WTC11 (cell line): ENCODE results near the gene COX14. TPM values are rescaled to one million over a fixed set of nuclear protein-coding genes. Genes with fewer than 3 reads are reported as not detected.

Experiments
- ATAC-seq: fragments of 200-7000 bp; cut with Tn5 transposase; 2 replicates; pipeline ENCODE4 v1.10.0; 2021; ENCODE audit warnings: mild to moderate bottlenecking, moderate library complexity
- CTCF ChIA-PET: fragments of 300-600 bp; sonication (Branson Sonifier 250); formaldehyde crosslinking; loops from one replicate; lab custom pipeline; 2021; ENCODE audit warnings: antibody characterized with exemption; lab: Charles Lee
- POLR2A ChIA-PET: fragments of 350-600 bp; sonication (Branson Sonifier 250); formaldehyde crosslinking; loops from one replicate; lab custom pipeline; 2021; ENCODE audit warnings: antibody characterized with exemption; lab: Charles Lee
- DNase-seq: peaks from one replicate; pipeline ENCODE4 v3.0.0; 2021; ENCODE audit warnings: low spot score
- H3K27ac Mint-ChIP-seq: 2 replicates; pipeline ENCODE4 v1.8.0; 2021; ENCODE audit warnings: mixed read lengths
- H3K27me3 Mint-ChIP-seq: 2 replicates; pipeline ENCODE4 v1.8.0; 2021; ENCODE audit warnings: low read depth, mild to moderate bottlenecking, moderate library complexity, mixed read lengths
- H3K36me3 Mint-ChIP-seq: 2 replicates; pipeline ENCODE4 v1.8.0; 2021; ENCODE audit warnings: mixed read lengths
- H3K4me1 Mint-ChIP-seq: 2 replicates; pipeline ENCODE4 v1.8.0; 2022; ENCODE audit warnings: mixed read lengths
- H3K4me3 Mint-ChIP-seq: 2 replicates; pipeline ENCODE4 v1.8.0; 2021; ENCODE audit warnings: mild to moderate bottlenecking, moderate library complexity, mixed read lengths
- H3K9me3 Mint-ChIP-seq: 2 replicates; pipeline ENCODE4 v1.8.0; 2021; ENCODE audit warnings: mixed read lengths
- CREB1 ChIP-seq: sonication (generic); formaldehyde crosslinking; IDR thresholded peaks from 2 replicates; pipeline ENCODE4 v1.8.0; 2023; ENCODE audit warnings: mild to moderate bottlenecking, missing genetic modification reagents
- ETV6 ChIP-seq: sonication (generic); formaldehyde crosslinking; IDR thresholded peaks from 2 replicates; pipeline ENCODE4 v1.8.1; 2022; ENCODE audit warnings: mild to moderate bottlenecking, missing genetic modification reagents
- GABPB1 ChIP-seq: sonication (generic); formaldehyde crosslinking; IDR thresholded peaks from 2 replicates; pipeline ENCODE4 v1.8.1; 2023; ENCODE audit warnings: mild to moderate bottlenecking, missing genetic modification reagents
- GTF2I ChIP-seq: fragments of 250-450 bp; sonication (Bioruptor Pico); conservative IDR thresholded peaks from 2 replicates; pipeline ENCODE4 v1.4.0; 2021; ENCODE audit warnings: mild to moderate bottlenecking
- JAZF1 ChIP-seq: fragments of 250-450 bp; sonication (Bioruptor Pico); IDR thresholded peaks from 2 replicates; pipeline ENCODE4 v1.9.0; 2021; ENCODE audit warnings: moderate library complexity, mild to moderate bottlenecking, inconsistent platforms
- KAT7 ChIP-seq: sonication (generic); formaldehyde crosslinking; IDR thresholded peaks from 2 replicates; pipeline ENCODE4 v1.8.1; 2023; ENCODE audit warnings: missing genetic modification reagents, mild to moderate bottlenecking, borderline replicate concordance
- NFE2L1 ChIP-seq: sonication (generic); formaldehyde crosslinking; IDR thresholded peaks from 2 replicates; pipeline ENCODE4 v1.8.1; 2023; ENCODE audit warnings: missing genetic modification reagents
- ZNF121 ChIP-seq: sonication (generic); formaldehyde crosslinking; IDR thresholded peaks from 2 replicates; pipeline ENCODE4 v1.8.0; 2023; ENCODE audit warnings: missing genetic modification reagents
- ZNF423 ChIP-seq: fragments of 250-450 bp; sonication (Bioruptor Pico); IDR thresholded peaks from 2 replicates; pipeline ENCODE4 v2.1.2; 2022; ENCODE audit warnings: mild to moderate bottlenecking, moderate library complexity
- total RNA-seq: library from RNA; stranded (reverse); gene quantifications from 3 replicates; pipeline ENCODE4 v1.2.3, GENCODE V29; 2021
- TF ChIP-seq, protein P1 (sequence below): sonication (generic); formaldehyde crosslinking; IDR thresholded peaks from 2 replicates; pipeline ENCODE4 v1.8.1; 2022; ENCODE audit warnings: mild to moderate bottlenecking, moderate library complexity, missing genetic modification reagents
- TF ChIP-seq, protein P2 (sequence below): sonication (generic); formaldehyde crosslinking; IDR thresholded peaks from 2 replicates; pipeline ENCODE4 v1.8.0; 2022; ENCODE audit warnings: missing genetic modification reagents
- TF ChIP-seq, protein P3 (sequence below): sonication (generic); formaldehyde crosslinking; IDR thresholded peaks from 2 replicates; pipeline ENCODE4 v1.8.0; 2022; ENCODE audit warnings: mild to moderate bottlenecking, missing genetic modification reagents
- TF ChIP-seq, protein P4 (sequence below): sonication (generic); formaldehyde crosslinking; IDR thresholded peaks from 2 replicates; pipeline ENCODE4 v1.8.1; 2023; ENCODE audit warnings: mild to moderate bottlenecking, missing genetic modification reagents
- TF ChIP-seq, protein P5 (sequence below): sonication (generic); formaldehyde crosslinking; IDR thresholded peaks from 2 replicates; pipeline ENCODE4 v1.8.0; 2022; ENCODE audit warnings: mild to moderate bottlenecking, missing genetic modification reagents
- TF ChIP-seq, protein P6 (sequence below): fragments of 250-450 bp; sonication (Bioruptor Pico); IDR thresholded peaks from 2 replicates; pipeline ENCODE4 v1.9.0; 2021; ENCODE audit warnings: mild to moderate bottlenecking, borderline replicate concordance
- TF ChIP-seq, protein P7 (sequence below): sonication (generic); formaldehyde crosslinking; IDR thresholded peaks from 2 replicates; pipeline ENCODE4 v1.8.0; 2022; ENCODE audit warnings: mild to moderate bottlenecking, missing genetic modification reagents
- TF ChIP-seq, protein P8 (sequence below): fragments of 250-450 bp; sonication (Bioruptor Pico); conservative IDR thresholded peaks from 2 replicates; pipeline ENCODE4 v1.9.0; 2021; ENCODE audit warnings: mild to moderate bottlenecking

Gene COX14
- total RNA-seq, 1 experiment from 2014 or later: 41.4 TPM

DNA sequence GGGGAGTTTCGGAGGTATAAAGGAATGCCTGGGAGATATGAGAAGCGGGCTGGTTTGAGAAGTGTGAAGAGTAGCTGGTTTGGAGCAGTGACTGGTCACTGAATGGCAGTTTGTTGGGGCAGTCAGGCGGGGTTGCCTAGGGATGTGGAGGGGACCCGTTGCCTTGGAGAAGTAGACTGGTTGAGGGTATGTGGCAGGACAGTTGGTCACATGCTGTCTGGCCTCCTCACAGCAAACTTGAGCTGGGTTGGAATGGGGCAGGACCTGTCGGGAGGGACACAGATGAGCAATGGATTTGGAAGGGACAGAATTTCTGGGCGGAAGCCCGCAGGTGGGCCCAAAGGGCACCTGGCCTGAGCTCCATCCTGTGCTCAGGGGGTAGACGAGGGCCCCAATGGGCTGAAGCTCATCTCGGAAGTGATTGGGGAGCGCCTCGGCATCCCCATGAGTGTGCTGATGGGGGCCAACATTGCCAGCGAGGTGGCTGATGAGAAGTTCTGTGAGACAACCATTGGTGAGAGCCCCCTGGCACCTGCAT is 6.1 kb upstream of the COX14 start:
- DNase-seq: no peak
- peaks cover 6% of the 10 kb centered on the region; the same call in 1 of the 2 replicates for H3K36me3 Mint-ChIP-seq
- H3K27ac Mint-ChIP-seq: no peak overlapping the region
- H3K4me1 Mint-ChIP-seq: peaks cover 38% of the 10 kb centered on the region
- no peaks in the 10 kb centered on the region for H3K27me3 Mint-ChIP-seq
- no peak overlapping the region for H3K4me3 Mint-ChIP-seq
- ATAC-seq: no peak
- TF ChIP-seq, protein P1, sequence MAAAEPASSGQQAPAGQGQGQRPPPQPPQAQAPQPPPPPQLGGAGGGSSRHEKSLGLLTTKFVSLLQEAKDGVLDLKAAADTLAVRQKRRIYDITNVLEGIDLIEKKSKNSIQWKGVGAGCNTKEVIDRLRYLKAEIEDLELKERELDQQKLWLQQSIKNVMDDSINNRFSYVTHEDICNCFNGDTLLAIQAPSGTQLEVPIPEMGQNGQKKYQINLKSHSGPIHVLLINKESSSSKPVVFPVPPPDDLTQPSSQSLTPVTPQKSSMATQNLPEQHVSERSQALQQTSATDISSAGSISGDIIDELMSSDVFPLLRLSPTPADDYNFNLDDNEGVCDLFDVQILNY (CRISPR knock-in tag): no peak
- TF ChIP-seq, protein P2, sequence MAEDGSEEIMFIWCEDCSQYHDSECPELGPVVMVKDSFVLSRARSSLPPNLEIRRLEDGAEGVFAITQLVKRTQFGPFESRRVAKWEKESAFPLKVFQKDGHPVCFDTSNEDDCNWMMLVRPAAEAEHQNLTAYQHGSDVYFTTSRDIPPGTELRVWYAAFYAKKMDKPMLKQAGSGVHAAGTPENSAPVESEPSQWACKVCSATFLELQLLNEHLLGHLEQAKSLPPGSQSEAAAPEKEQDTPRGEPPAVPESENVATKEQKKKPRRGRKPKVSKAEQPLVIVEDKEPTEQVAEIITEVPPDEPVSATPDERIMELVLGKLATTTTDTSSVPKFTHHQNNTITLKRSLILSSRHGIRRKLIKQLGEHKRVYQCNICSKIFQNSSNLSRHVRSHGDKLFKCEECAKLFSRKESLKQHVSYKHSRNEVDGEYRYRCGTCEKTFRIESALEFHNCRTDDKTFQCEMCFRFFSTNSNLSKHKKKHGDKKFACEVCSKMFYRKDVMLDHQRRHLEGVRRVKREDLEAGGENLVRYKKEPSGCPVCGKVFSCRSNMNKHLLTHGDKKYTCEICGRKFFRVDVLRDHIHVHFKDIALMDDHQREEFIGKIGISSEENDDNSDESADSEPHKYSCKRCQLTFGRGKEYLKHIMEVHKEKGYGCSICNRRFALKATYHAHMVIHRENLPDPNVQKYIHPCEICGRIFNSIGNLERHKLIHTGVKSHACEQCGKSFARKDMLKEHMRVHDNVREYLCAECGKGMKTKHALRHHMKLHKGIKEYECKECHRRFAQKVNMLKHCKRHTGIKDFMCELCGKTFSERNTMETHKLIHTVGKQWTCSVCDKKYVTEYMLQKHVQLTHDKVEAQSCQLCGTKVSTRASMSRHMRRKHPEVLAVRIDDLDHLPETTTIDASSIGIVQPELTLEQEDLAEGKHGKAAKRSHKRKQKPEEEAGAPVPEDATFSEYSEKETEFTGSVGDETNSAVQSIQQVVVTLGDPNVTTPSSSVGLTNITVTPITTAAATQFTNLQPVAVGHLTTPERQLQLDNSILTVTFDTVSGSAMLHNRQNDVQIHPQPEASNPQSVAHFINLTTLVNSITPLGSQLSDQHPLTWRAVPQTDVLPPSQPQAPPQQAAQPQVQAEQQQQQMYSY (CRISPR knock-in tag): no peak
- TF ChIP-seq NFE2L1 (CRISPR knock-in tag) (no peak), KAT7 (CRISPR knock-in tag) (no peak), GTF2I (no peak), CREB1 (no peak), JAZF1 (CRISPR knock-in tag) (no peak), GABPB1 (CRISPR knock-in tag) (no peak), ZNF423 (no peak), ZNF121 (CRISPR knock-in tag) (no peak)
- TF ChIP-seq, protein P3, sequence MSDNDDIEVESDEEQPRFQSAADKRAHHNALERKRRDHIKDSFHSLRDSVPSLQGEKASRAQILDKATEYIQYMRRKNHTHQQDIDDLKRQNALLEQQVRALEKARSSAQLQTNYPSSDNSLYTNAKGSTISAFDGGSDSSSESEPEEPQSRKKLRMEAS (CRISPR knock-in tag): no peak
- TF ChIP-seq, protein P4, sequence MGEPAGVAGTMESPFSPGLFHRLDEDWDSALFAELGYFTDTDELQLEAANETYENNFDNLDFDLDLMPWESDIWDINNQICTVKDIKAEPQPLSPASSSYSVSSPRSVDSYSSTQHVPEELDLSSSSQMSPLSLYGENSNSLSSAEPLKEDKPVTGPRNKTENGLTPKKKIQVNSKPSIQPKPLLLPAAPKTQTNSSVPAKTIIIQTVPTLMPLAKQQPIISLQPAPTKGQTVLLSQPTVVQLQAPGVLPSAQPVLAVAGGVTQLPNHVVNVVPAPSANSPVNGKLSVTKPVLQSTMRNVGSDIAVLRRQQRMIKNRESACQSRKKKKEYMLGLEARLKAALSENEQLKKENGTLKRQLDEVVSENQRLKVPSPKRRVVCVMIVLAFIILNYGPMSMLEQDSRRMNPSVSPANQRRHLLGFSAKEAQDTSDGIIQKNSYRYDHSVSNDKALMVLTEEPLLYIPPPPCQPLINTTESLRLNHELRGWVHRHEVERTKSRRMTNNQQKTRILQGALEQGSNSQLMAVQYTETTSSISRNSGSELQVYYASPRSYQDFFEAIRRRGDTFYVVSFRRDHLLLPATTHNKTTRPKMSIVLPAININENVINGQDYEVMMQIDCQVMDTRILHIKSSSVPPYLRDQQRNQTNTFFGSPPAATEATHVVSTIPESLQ (CRISPR knock-in tag): no peak
- no peaks in the 10 kb centered on the region for H3K9me3 Mint-ChIP-seq
- ChIA-PET POLR2A (no interaction called here), CTCF (interaction anchor here (0.9 kb wide), 1 partner anchor 139 kb away, joined by 3 read pairs; no protein-coding TSS in a partner anchor)

DNA sequence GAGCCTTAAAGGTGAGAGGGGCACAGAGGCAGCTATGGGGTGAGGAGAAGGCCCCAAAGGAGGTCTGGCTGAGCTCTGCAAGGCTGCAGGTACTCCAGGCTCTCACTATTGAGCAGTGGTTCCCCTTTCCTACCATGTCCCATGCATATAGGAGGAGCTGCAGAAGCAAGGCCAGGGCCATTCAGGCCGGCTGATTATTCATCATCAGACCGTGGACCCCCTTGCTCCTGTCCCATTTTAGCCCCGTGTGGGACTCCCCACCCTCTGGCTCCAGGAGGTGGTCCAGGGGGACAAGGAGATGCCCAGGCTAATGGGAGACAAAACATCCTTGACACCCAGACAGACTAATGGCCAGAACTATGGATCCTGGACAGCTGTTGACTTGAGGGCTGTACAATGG is 5.1 kb upstream of the COX14 start:
- ChIA-PET CTCF (no interaction called here), POLR2A (no interaction called here)
- Mint-ChIP-seq H3K27ac (no peak overlapping the region), H3K9me3 (no peaks in the 10 kb centered on the region), H3K4me1 (peaks cover 36% of the 10 kb centered on the region), H3K4me3 (no peak overlapping the region), H3K36me3 (0 out of 2 replicates have a peak, but pooled peaks cover under 1% of the 10 kb centered on the region), H3K27me3 (no peaks in the 10 kb centered on the region)
- DNase-seq (no peak), ATAC-seq (no peak)
- TF ChIP-seq, protein P5, sequence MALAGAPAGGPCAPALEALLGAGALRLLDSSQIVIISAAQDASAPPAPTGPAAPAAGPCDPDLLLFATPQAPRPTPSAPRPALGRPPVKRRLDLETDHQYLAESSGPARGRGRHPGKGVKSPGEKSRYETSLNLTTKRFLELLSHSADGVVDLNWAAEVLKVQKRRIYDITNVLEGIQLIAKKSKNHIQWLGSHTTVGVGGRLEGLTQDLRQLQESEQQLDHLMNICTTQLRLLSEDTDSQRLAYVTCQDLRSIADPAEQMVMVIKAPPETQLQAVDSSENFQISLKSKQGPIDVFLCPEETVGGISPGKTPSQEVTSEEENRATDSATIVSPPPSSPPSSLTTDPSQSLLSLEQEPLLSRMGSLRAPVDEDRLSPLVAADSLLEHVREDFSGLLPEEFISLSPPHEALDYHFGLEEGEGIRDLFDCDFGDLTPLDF: no peak
- TF ChIP-seq, protein P6, sequence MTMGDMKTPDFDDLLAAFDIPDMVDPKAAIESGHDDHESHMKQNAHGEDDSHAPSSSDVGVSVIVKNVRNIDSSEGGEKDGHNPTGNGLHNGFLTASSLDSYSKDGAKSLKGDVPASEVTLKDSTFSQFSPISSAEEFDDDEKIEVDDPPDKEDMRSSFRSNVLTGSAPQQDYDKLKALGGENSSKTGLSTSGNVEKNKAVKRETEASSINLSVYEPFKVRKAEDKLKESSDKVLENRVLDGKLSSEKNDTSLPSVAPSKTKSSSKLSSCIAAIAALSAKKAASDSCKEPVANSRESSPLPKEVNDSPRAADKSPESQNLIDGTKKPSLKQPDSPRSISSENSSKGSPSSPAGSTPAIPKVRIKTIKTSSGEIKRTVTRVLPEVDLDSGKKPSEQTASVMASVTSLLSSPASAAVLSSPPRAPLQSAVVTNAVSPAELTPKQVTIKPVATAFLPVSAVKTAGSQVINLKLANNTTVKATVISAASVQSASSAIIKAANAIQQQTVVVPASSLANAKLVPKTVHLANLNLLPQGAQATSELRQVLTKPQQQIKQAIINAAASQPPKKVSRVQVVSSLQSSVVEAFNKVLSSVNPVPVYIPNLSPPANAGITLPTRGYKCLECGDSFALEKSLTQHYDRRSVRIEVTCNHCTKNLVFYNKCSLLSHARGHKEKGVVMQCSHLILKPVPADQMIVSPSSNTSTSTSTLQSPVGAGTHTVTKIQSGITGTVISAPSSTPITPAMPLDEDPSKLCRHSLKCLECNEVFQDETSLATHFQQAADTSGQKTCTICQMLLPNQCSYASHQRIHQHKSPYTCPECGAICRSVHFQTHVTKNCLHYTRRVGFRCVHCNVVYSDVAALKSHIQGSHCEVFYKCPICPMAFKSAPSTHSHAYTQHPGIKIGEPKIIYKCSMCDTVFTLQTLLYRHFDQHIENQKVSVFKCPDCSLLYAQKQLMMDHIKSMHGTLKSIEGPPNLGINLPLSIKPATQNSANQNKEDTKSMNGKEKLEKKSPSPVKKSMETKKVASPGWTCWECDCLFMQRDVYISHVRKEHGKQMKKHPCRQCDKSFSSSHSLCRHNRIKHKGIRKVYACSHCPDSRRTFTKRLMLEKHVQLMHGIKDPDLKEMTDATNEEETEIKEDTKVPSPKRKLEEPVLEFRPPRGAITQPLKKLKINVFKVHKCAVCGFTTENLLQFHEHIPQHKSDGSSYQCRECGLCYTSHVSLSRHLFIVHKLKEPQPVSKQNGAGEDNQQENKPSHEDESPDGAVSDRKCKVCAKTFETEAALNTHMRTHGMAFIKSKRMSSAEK (CRISPR knock-in tag): no peak
- TF ChIP-seq, protein P7, sequence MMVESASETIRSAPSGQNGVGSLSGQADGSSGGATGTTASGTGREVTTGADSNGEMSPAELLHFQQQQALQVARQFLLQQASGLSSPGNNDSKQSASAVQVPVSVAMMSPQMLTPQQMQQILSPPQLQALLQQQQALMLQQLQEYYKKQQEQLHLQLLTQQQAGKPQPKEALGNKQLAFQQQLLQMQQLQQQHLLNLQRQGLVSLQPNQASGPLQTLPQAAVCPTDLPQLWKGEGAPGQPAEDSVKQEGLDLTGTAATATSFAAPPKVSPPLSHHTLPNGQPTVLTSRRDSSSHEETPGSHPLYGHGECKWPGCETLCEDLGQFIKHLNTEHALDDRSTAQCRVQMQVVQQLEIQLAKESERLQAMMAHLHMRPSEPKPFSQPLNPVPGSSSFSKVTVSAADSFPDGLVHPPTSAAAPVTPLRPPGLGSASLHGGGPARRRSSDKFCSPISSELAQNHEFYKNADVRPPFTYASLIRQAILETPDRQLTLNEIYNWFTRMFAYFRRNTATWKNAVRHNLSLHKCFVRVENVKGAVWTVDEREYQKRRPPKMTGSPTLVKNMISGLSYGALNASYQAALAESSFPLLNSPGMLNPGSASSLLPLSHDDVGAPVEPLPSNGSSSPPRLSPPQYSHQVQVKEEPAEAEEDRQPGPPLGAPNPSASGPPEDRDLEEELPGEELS (CRISPR knock-in tag): no peak
- no peak for TF ChIP-seq ETV6 (CRISPR knock-in tag)
- TF ChIP-seq, protein P8, sequence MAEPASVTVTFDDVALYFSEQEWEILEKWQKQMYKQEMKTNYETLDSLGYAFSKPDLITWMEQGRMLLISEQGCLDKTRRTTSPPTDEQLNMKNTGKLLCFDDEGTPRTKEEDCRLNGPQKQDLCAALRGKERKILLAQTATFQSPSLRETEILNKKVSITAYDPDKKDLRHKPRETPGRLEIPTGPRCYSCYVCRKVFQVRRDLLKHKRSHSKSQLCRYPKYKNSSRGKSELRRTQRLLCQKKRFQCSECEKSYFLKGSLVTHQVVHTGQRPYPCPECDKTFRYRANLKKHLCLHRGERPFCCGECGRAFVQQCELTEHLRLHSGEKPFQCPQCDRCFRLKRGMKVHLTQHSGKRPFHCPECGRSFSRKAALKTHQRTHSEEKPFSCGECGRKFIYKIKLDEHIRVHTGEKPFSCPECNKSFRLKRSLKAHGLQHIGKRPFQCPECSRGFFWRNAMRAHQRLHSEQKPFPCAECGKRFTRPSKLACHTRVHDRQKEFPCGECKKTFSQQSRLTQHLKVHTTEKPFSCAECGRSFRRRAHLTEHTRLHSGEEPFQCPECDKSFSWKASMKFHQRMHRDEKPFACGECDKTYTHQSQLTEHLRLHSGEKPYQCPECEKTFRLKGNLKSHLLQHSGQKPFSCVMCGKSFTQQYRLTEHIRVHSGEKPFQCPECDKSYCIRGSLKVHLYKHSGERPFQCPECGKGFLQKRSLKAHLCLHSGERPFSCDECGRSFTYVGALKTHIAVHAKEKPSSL (CRISPR knock-in tag): no peak
